A549 treated with CpdA at 1 μM for 4 hours (cell line): Measurements from ENCODE around the gene ASF1A. TPM values are rescaled to one million over a fixed set of nuclear protein-coding genes. Genes with fewer than 3 reads are reported as not detected.

Experiments
- total RNA-seq: library from RNA; stranded (reverse); fragments of 200-300 nt; extraction: Qiagen RNA extraction; gene quantifications from 5 replicates; pipeline ENCODE4 v1.2.3, GENCODE V29; 2022; ENCODE audit warnings: low read depth

ASF1A gene
- 9.7 to 11.3 TPM (median 10.7 TPM) in 5 replicates for total RNA-seq

GRCh38 chr6:118893807-118894424 is at the start of gene ASF1A:
Gene ASF1A, plus strand, starts transcription at chr6:118894152. Its CDS starts 262 bp downstream, at chr6:118894414.

GRCh38 chr6:118934461-118935330 is 40.7 kb downstream of the ASF1A start, which contains the start of gene MCM9:
Gene MCM9, minus strand, starts transcription at chr6:118935159. Its CDS starts 3,436 bp downstream, at chr6:118931723.

Other genes starting within 250 kb of the ASF1A start
- 1.1 to 1.7 TPM (median 1.6 TPM) in 5 replicates for gene CEP85L, start 242.6 kb upstream of the ASF1A start, total RNA-seq
- 4.5 to 5.9 TPM (median 5.2 TPM) in 5 replicates for gene MCM9, start 41.0 kb downstream of the ASF1A start, total RNA-seq
- gene FAM184A, start 184.5 kb downstream of the ASF1A start, total RNA-seq = 0.05 TPM in 1 of 5 replicates, not detected in the others